BJ (cell line): ENCODE results near the gene HSPH1. TPM values are rescaled to one million over a fixed set of nuclear protein-coding genes. Genes with fewer than 3 reads are reported as not detected.

ENCODE experiments used
- CTCF ChIA-PET: fragments of 350-600 bp; formaldehyde crosslinking; extraction: SDS; loops from one replicate; lab custom pipeline; 2021; ENCODE audit warnings: antibody characterized with exemption, inconsistent platforms; lab: Yijun Ruan, JAX
- POLR2A ChIA-PET: fragments of 300-600 bp; sonication (Branson Sonifier 250); formaldehyde crosslinking; extraction: SDS; loops from one replicate; lab custom pipeline; 2021; ENCODE audit warnings: antibody characterized with exemption; lab: Charles Lee
- DNase-seq: peaks from one replicate; pipeline ENCODE4 v3.0.0-alpha.2; 2011; ENCODE audit warnings: low read depth
- H3K27me3 ChIP-seq: 2 replicates; pipeline ENCODE4 v1.6.0; 2011; ENCODE audit warnings: low read length; ENCODE audit not compliant: control insufficient read depth, insufficient read depth
- H3K36me3 ChIP-seq: 2 replicates; pipeline ENCODE4 v1.5.1; 2011; ENCODE audit warnings: low read length; ENCODE audit not compliant: control insufficient read depth, insufficient read depth
- H3K4me3 ChIP-seq: 2 replicates; pipeline ENCODE4 v1.5.1; 2011; ENCODE audit warnings: low read depth, mild to moderate bottlenecking, control low read depth, low read length
- polyA plus RNA-seq: library from polyadenylated mRNA; depleted of rRNA; stranded (reverse); fragments of >200 nt; gene quantifications from 2 replicates; pipeline ENCODE4 v1.2.3, GENCODE V29; 2011
- TF ChIP-seq, protein P1 (sequence below): IDR thresholded peaks from 2 replicates; pipeline ENCODE4 v1.5.1; 2011; ENCODE audit warnings: low read depth, mild to moderate bottlenecking, control low read depth, inconsistent platforms, low read length, moderate library complexity; ENCODE audit not compliant: insufficient read depth

HSPH1 gene
- polyA plus RNA-seq, 1 experiment = 15.0 TPM

DNA sequence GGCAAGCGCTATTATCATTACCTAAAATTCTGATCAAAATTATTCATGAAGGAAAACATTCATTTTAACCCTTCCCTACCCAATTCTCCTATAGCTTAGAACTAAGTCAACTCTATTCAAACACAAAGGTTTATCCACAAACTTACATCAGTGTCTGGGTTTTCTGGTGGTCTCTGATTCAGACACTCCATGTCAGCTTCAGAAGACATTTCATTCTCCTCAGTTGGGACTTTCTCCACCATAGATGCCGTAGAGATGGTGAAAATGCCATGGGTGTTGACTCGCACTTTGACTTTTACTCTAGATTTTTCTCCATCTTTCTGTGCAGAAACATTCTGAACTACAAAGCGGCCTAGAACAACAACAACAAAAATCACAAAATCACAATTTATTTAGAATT lies 16.3 kb downstream of the HSPH1 start:
- TF ChIP-seq, protein P1, sequence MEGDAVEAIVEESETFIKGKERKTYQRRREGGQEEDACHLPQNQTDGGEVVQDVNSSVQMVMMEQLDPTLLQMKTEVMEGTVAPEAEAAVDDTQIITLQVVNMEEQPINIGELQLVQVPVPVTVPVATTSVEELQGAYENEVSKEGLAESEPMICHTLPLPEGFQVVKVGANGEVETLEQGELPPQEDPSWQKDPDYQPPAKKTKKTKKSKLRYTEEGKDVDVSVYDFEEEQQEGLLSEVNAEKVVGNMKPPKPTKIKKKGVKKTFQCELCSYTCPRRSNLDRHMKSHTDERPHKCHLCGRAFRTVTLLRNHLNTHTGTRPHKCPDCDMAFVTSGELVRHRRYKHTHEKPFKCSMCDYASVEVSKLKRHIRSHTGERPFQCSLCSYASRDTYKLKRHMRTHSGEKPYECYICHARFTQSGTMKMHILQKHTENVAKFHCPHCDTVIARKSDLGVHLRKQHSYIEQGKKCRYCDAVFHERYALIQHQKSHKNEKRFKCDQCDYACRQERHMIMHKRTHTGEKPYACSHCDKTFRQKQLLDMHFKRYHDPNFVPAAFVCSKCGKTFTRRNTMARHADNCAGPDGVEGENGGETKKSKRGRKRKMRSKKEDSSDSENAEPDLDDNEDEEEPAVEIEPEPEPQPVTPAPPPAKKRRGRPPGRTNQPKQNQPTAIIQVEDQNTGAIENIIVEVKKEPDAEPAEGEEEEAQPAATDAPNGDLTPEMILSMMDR = no peak
- POLR2A ChIA-PET = no interaction called here
- H3K27me3 ChIP-seq = no peaks in the 10 kb centered on the region
- H3K4me3 ChIP-seq = no peak overlapping the region
- peaks cover 2% of the 10 kb centered on the region for H3K36me3 ChIP-seq
- CTCF ChIA-PET = interaction anchor here (0.9 to 1.6 kb wide), 3 partner anchors 11 to 286 kb away, joined by 3 read pairs; no protein-coding TSS in a partner anchor
- DNase-seq = no peak

DNA sequence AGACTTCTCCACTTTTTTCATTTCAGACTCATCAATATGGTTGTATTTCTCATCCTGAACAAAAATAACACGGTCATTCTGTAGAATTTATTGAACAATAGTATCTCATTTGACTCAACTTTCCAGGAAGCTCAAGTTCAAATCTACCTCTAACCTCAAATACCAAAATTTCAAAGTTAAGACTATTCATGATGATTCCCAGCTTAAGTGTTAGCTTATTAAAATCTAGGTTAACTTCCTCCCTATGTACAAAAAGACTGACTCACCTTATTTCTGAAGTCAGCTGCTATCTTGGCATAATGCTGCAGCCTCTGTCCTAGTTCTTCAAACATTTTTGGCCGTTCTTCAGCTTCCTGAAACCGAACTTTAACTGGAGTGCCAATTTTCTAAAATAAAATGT lies 23.2 kb downstream of the HSPH1 start:
- POLR2A ChIA-PET = no interaction called here
- H3K36me3 ChIP-seq = peaks cover 3% of the 10 kb centered on the region
- TF ChIP-seq, protein P1 = no peak
- H3K27me3 ChIP-seq = no peaks in the 10 kb centered on the region
- CTCF ChIA-PET = interaction anchor here (1.0 kb wide), 1 partner anchor 7 kb away, joined by 3 read pairs; no protein-coding TSS in a partner anchor
- H3K4me3 ChIP-seq = no peak overlapping the region
- DNase-seq = no peak

DNA sequence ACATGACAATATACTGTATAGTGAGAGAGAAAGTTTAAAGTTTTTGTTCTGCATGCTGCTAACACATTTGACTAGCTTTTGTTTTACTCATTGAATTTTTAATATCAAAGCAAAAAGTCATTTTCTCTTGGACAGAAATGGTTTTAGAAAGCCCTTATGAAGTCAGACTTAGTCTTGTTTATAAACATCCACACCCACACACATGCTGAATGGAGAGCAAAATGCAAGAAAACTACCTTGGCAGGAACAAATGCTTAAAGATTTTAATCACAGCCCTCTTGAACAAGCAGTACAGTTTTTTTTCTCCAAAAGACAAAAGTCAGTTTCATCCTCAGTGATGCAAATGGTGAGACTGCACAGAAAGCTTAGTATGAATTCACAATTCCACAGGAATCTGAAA lies 25.0 kb downstream of the HSPH1 start:
- TF ChIP-seq, protein P1 = no peak
- POLR2A ChIA-PET = no interaction called here
- H3K27me3 ChIP-seq = no peaks in the 10 kb centered on the region
- peaks cover 1% of the 10 kb centered on the region for H3K36me3 ChIP-seq
- no peak overlapping the region for H3K4me3 ChIP-seq
- no peak for DNase-seq
- CTCF ChIA-PET = interaction anchor here (1.0 kb wide), 1 partner anchor 20 kb away, joined by 4 read pairs; no protein-coding TSS in a partner anchor

DNA sequence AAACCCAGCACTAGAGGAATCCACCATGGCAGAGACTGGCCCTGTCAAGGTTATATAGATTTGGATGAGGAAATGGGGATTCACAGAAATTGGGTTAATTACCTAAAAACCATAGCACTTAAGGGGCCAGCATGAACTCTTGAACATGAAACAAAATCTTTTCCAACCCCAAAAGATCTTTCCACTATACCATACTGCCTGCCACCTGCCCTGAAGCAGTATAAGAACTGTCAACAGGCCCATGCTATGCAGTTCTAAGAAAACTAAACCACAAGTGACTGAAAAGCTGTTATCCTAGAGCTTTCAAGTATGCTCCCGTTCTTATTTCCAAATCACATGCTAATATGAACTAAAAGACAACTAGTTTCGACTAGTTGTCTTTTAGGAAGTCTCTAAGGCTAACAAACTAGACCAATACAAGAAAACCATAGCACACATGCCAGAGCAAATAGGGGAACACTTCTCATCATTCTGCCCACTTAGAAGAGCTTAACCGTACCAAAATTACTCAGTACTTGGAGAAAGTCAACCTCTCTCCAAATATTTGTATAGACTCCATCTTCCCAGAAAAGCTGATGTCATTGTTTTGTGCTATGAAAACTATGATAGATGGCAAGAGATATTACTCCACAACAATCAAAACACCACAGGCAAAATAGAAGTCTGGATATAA lies 27.5 kb downstream of the HSPH1 start:
- TF ChIP-seq, protein P1 = no peak
- ChIA-PET CTCF (interaction anchor here (1.2 kb wide), 1 partner anchor 9 kb away, joined by 5 read pairs; no protein-coding TSS in a partner anchor), POLR2A (interaction anchor here (0.6 kb wide), 1 partner anchor 94 kb away, joined by 4 read pairs; no protein-coding TSS in a partner anchor)
- Histone ChIP-seq H3K27me3 (no peaks in the 10 kb centered on the region), H3K36me3 (no peaks in the 10 kb centered on the region), H3K4me3 (no peak overlapping the region)
- DNase-seq = no peak

DNA sequence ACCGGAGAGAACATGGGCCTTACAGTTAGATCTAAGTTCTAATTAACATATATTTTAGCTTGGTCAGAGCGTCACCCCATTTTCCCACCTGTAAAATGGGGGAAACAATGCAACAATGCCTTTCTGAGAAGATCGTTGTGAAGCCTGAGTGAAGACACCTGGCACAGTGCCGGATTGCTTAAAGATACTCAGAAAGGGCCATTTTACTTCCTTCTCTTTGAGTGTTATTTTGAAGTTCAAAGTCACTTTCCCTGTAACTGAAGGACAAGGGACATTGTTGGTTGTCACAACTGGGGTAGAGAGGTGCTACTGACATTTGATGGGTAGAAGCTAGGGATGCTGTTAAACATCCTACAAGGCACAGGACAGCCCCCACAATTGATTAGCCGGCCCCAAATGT lies 28.1 kb downstream of the HSPH1 start:
- CTCF ChIA-PET = no interaction called here
- H3K4me3 ChIP-seq = no peak overlapping the region
- peaks cover 1% of the 10 kb centered on the region; the same call in 1 of the 2 replicates for H3K27me3 ChIP-seq
- no peak for DNase-seq
- no peaks in the 10 kb centered on the region for H3K36me3 ChIP-seq
- TF ChIP-seq, protein P1 = no peak
- POLR2A ChIA-PET = interaction anchor here (0.6 kb wide), 1 partner anchor 94 kb away, joined by 4 read pairs; no protein-coding TSS in a partner anchor
